Breast epithelium (tissue), 4 donors: ENCODE results near the gene DMRT3. TPM values are rescaled to one million over a fixed set of nuclear protein-coding genes. Genes with fewer than 3 reads are reported as not detected.

ENCODE experiments used
- DNase-seq, 2 donors: peaks; one replicate each; pipeline ENCODE4 v3.0.0-alpha.2; 2019; ENCODE audit warnings: low spot score in 2 of 2
- H3K27ac ChIP-seq, 2 donors: fragments of 200-600 bp; sonication (generic) in 1 of 2; one replicate each; pipeline ENCODE4 v1.5.1; 2016 to 2019; ENCODE audit warnings: mild to moderate bottlenecking in 1 of 2
- H3K27me3 ChIP-seq, 2 donors: fragments of 200-600 bp; sonication (generic) in 1 of 2; one replicate each; pipeline versions ENCODE4 v1.5.1 to v1.6.0; 2017 to 2019; ENCODE audit warnings: control low read depth in 1 of 2, mild to moderate bottlenecking in 1 of 2
- H3K36me3 ChIP-seq: fragments of 200-600 bp; one replicate; pipeline ENCODE4 v1.5.1; 2019
- H3K4me1 ChIP-seq, 2 donors: fragments of 200-600 bp; sonication (generic); one replicate each; pipeline ENCODE4 v1.5.1; 2016 to 2019; ENCODE audit warnings: control low read depth in 1 of 2
- H3K4me3 ChIP-seq, 3 donors: fragments of 200-600 bp; sonication (generic); 1 replicate in 2 of 3; 2 replicates in 1 of 3; pipeline ENCODE4 v1.5.1; 2016 to 2019; ENCODE audit warnings: mild to moderate bottlenecking in 3 of 3, moderate library complexity in 2 of 3
- H3K9me3 ChIP-seq, 2 donors: fragments of 200-600 bp; sonication (generic) in 1 of 2; one replicate each; pipeline ENCODE4 v1.5.1; 2016 to 2019; ENCODE audit warnings: control low read depth in 1 of 2
- CTCF ChIP-seq, 3 donors: fragments of 450-650 bp; IDR thresholded peaks; one replicate each; pipeline ENCODE4 v1.5.1; 2016 to 2017; ENCODE audit warnings: antibody characterized with exemption in 3 of 3, mild to moderate bottlenecking in 3 of 3, moderate library complexity in 3 of 3
- POLR2A ChIP-seq: fragments of 450-650 bp; IDR thresholded peaks from one replicate; pipeline ENCODE4 v1.6.1; 2016; ENCODE audit warnings: antibody characterized with exemption, mild to moderate bottlenecking, moderate library complexity
- POLR2AphosphoS5 ChIP-seq, 3 donors: sonication (generic); formaldehyde crosslinking; IDR thresholded peaks; one replicate each; pipeline ENCODE4 v1.6.1; 2017; ENCODE audit warnings: antibody characterized with exemption in 3 of 3
- intact Hi-C: fragments of 100-400 bp; cut with DNase I; formaldehyde crosslinking; loops from one replicate; pipeline ENCODE4 v1.15.1; 2023; ENCODE audit warnings: low total_unique reads
- total RNA-seq, 3 donors: library from RNA; depleted of rRNA; stranded (reverse); fragments of >200 nt; gene quantifications; one replicate each; pipeline ENCODE4 v1.1.0, GENCODE V29; 2016

DMRT3 gene
- total RNA-seq, 3 donors from 2014 or later = 0.29 to 1.8 (median 0.33) TPM

DNA sequence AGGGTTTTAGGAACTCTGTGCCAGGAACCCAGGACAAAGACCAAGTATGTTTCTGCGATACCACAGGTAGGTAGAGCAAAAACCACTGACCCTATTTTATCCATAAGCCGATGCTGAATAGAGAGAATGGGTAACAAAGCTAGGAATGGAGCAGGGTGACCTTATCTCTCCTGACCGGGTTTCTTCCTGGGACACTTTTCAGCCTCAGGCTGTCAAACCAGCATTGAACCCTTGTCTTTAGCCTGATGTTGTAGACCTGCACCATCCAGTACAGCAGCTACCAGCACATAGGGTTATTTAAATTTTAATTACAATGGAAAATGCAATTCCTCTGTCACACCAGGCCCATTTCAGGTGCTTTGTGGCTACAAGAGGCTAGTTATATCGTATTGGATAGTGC lies 43.1 kb upstream of the DMRT3 start:
- Histone ChIP-seq H3K27me3 (peaks cover 0 to 8% of the 10 kb centered on the region in 2 donors), H3K4me1 (no peaks in the 10 kb centered on the region), H3K27ac (no peak overlapping the region), H3K36me3 (no peaks in the 10 kb centered on the region), H3K4me3 (no peak overlapping the region), H3K9me3 (no peaks in the 10 kb centered on the region)
- DNase-seq = no peak
- intact Hi-C loops = no loop called here
- TF ChIP-seq POLR2AphosphoS5 (IDR thresholded peaks at IDR 0.05) = no peak
- TF ChIP-seq CTCF (IDR thresholded peaks at IDR 0.05) = no peak
- no peak for TF ChIP-seq POLR2A

GRCh38 chr9:935348-935965 lies 41.0 kb upstream of the DMRT3 start:
- intact Hi-C loops = no loop called here
- no peak overlapping the region for H3K4me3 ChIP-seq
- no peak for TF ChIP-seq CTCF (IDR thresholded peaks at IDR 0.05)
- TF ChIP-seq POLR2AphosphoS5 (IDR thresholded peaks at IDR 0.05) = no peak
- no peak for TF ChIP-seq POLR2A
- no peak overlapping the region for H3K27ac ChIP-seq
- H3K4me1 ChIP-seq = no peaks in the 10 kb centered on the region
- H3K9me3 ChIP-seq = no peaks in the 10 kb centered on the region
- no peaks in the 10 kb centered on the region for H3K36me3 ChIP-seq
- DNase-seq = no peak
- peaks cover 0 to 18% of the 10 kb centered on the region in 2 donors for H3K27me3 ChIP-seq

GRCh38 chr9:942805-943580 lies 33.5 kb upstream of the DMRT3 start:
- Histone ChIP-seq H3K4me1 (no peaks in the 10 kb centered on the region), H3K9me3 (no peaks in the 10 kb centered on the region), H3K4me3 (no peak overlapping the region), H3K27me3 (peaks cover 0 to 21% of the 10 kb centered on the region in 2 donors), H3K27ac (no peak overlapping the region), H3K36me3 (no peaks in the 10 kb centered on the region)
- no peak for DNase-seq
- intact Hi-C loops = no loop called here
- no peak for TF ChIP-seq CTCF (IDR thresholded peaks at IDR 0.05)

- no peak for DNase-seq
- Histone ChIP-seq H3K4me3 (no peak overlapping the region), H3K9me3 (peaks cover 0 to 7% of the 10 kb centered on the region in 2 donors), H3K27ac (no peak overlapping the region), H3K4me1 (no peaks in the 10 kb centered on the region), H3K27me3 (peaks cover 0 to 49% of the 10 kb centered on the region in 2 donors), H3K36me3 (no peaks in the 10 kb centered on the region)
- intact Hi-C loops = no loop called here
- TF ChIP-seq CTCF (IDR thresholded peaks at IDR 0.05) (no peak), POLR2A (no peak), POLR2AphosphoS5 (IDR thresholded peaks at IDR 0.05) (no peak)
These were observed 28.5 kb upstream of the DMRT3 start for GRCh38 chr9:947985-948384.

GRCh38 chr9:948497-948896 lies 28.0 kb upstream of the DMRT3 start:
- TF ChIP-seq CTCF (IDR thresholded peaks at IDR 0.05) = no peak
- TF ChIP-seq POLR2AphosphoS5 (IDR thresholded peaks at IDR 0.05) = no peak
- no peak for TF ChIP-seq POLR2A
- H3K27ac ChIP-seq = no peak overlapping the region
- DNase-seq = no peak
- no peaks in the 10 kb centered on the region for H3K36me3 ChIP-seq
- H3K4me1 ChIP-seq = no peaks in the 10 kb centered on the region
- H3K9me3 ChIP-seq = peaks cover 0 to 7% of the 10 kb centered on the region in 2 donors
- intact Hi-C loops = no loop called here
- H3K4me3 ChIP-seq = no peak overlapping the region
- peaks cover 0 to 54% of the 10 kb centered on the region in 2 donors for H3K27me3 ChIP-seq
